Loucy (cell line): ENCODE measurements around the gene IP6K3.
A peak's percentile ranks its signal among the peaks of the same experiment; 100 is the strongest.

ENCODE experiments used
- H2AFZ ChIP-seq: fragments of 200-600 bp; sonication (generic); 2 replicates; pipeline ENCODE4 v1.6.0; 2016; ENCODE audit warnings: antibody characterized with exemption, mild to moderate bottlenecking, low read length, moderate library complexity
- H3F3A ChIP-seq: fragments of 200-600 bp; 2 replicates; pipeline ENCODE4 v1.6.0; 2016; ENCODE audit warnings: antibody characterized with exemption, low read depth, mild to moderate bottlenecking
- H3K27me3 ChIP-seq: fragments of 200-600 bp; sonication (generic); 2 replicates; pipeline ENCODE4 v1.6.1; 2014; ENCODE audit warnings: low read length, mild to moderate bottlenecking; ENCODE audit not compliant: insufficient read depth, poor library complexity, severe bottlenecking
- H3K36me3 ChIP-seq: fragments of 200-600 bp; sonication (generic); 2 replicates; pipeline ENCODE4 v1.6.1; 2016; ENCODE audit warnings: low read length; ENCODE audit not compliant: insufficient read depth
- H3K4me1 ChIP-seq: fragments of 200-600 bp; sonication (generic); 2 replicates; pipeline ENCODE4 v1.5.1; 2014; ENCODE audit warnings: low read length, mild to moderate bottlenecking; ENCODE audit not compliant: insufficient read depth, poor library complexity, severe bottlenecking
- H3K4me2 ChIP-seq: fragments of 200-600 bp; sonication (generic); 2 replicates; pipeline ENCODE4 v1.6.0; 2014; ENCODE audit warnings: antibody characterized with exemption, low read length, low read depth, mild to moderate bottlenecking; ENCODE audit not compliant: poor library complexity, severe bottlenecking
- H3K4me3 ChIP-seq: fragments of 200-600 bp; sonication (generic); 2 replicates; pipeline ENCODE4 v1.5.1; 2014; ENCODE audit warnings: low read length, mild to moderate bottlenecking, mixed read lengths; ENCODE audit not compliant: poor library complexity, severe bottlenecking
- H3K79me2 ChIP-seq: fragments of 200-600 bp; sonication (generic); 2 replicates; pipeline ENCODE4 v1.6.1; 2014; ENCODE audit warnings: low read length; ENCODE audit not compliant: insufficient read depth
- H3K9ac ChIP-seq: fragments of 200-600 bp; sonication (generic); 2 replicates; pipeline ENCODE4 v1.6.0; 2014; ENCODE audit warnings: mild to moderate bottlenecking, low read depth, low read length, moderate library complexity; ENCODE audit not compliant: poor library complexity, severe bottlenecking
- H3K9me2 ChIP-seq: fragments of 200-600 bp; sonication (generic); replicated peaks from 2 replicates; pipeline ENCODE4 v1.6.1; 2016; ENCODE audit warnings: low read depth, low read length, mixed read lengths
- H3K9me3 ChIP-seq: fragments of 200-600 bp; sonication (generic); 2 replicates; pipeline ENCODE4 v1.6.1; 2014; ENCODE audit warnings: mild to moderate bottlenecking, antibody characterized with exemption, low read length, low read depth; ENCODE audit not compliant: insufficient read depth
- H4K20me1 ChIP-seq: fragments of 200-600 bp; sonication (generic); 2 replicates; pipeline ENCODE4 v1.6.0; 2014; ENCODE audit warnings: antibody characterized with exemption, low read length, mild to moderate bottlenecking; ENCODE audit not compliant: insufficient read depth, poor library complexity, severe bottlenecking
- CTCF ChIP-seq: fragments of 200-600 bp; sonication (generic); conservative IDR thresholded peaks from 2 replicates; pipeline ENCODE4 v1.5.1; 2014; ENCODE audit warnings: mild to moderate bottlenecking, antibody characterized with exemption, low read length
- EZH2phosphoT487 ChIP-seq: fragments of 200-600 bp; IDR thresholded peaks from 2 replicates; pipeline ENCODE4 v1.6.1; 2018; ENCODE audit warnings: antibody characterized with exemption, mild to moderate bottlenecking, moderate library complexity, borderline replicate concordance

IP6K3 gene

GRCh38 chr6:33761581-33761921 is 14.8 kb upstream of the IP6K3 start:
- Histone ChIP-seq H3K9ac (peak overlapping the region; percentile 68), H3K27me3 (no peaks in the 10 kb centered on the region), H3K4me2 (peak overlapping the region; percentile 55), H3K4me1 (peaks cover 22% of the 10 kb centered on the region), H3F3A (no peaks in the 10 kb centered on the region), H3K9me3 (no peaks in the 10 kb centered on the region), H3K36me3 (no peaks in the 10 kb centered on the region), H2AFZ (0 out of 2 replicates have a peak overlapping the region, but pooled peaks have one; percentile 22), H4K20me1 (no peaks in the 10 kb centered on the region), H3K79me2 (no peaks in the 10 kb centered on the region), H3K4me3 (no peak overlapping the region), H3K9me2 (no peaks in the 10 kb centered on the region)
- TF ChIP-seq CTCF (no peak), EZH2phosphoT487 (no peak)

GRCh38 chr6:33759887-33760629 is 13.4 kb upstream of the IP6K3 start:
- H4K20me1 ChIP-seq, result no peaks in the 10 kb centered on the region
- TF ChIP-seq EZH2phosphoT487, result no peak
- no peak for TF ChIP-seq CTCF
- no peaks in the 10 kb centered on the region for H3K79me2 ChIP-seq
- no peaks in the 10 kb centered on the region for H3F3A ChIP-seq
- H3K9me2 ChIP-seq, result no peaks in the 10 kb centered on the region
- H3K9ac ChIP-seq, result no peak overlapping the region
- no peaks in the 10 kb centered on the region for H3K27me3 ChIP-seq
- no peaks in the 10 kb centered on the region for H3K36me3 ChIP-seq
- peaks cover 22% of the 10 kb centered on the region for H3K4me1 ChIP-seq
- H3K4me3 ChIP-seq, result no peak overlapping the region
- no peaks in the 10 kb centered on the region for H3K9me3 ChIP-seq
- peak overlapping the region; percentile 55 for H3K4me2 ChIP-seq
- H2AFZ ChIP-seq, result 0 out of 2 replicates have a peak overlapping the region, but pooled peaks have one; percentile 2

- no peak for TF ChIP-seq EZH2phosphoT487
- TF ChIP-seq CTCF, result no peak
- Histone ChIP-seq H3K27me3 (no peaks in the 10 kb centered on the region), H3K9me2 (no peaks in the 10 kb centered on the region)
Measured at GRCh38 chr6:33758815-33759216, 12.1 kb upstream of the IP6K3 start.

More at GRCh38 chr6:33758815-33759216, 12.1 kb upstream of the IP6K3 start:
- no peaks in the 10 kb centered on the region for H3K36me3 ChIP-seq
- H4K20me1 ChIP-seq, result no peaks in the 10 kb centered on the region
- no peak overlapping the region for H3K4me3 ChIP-seq
- H2AFZ ChIP-seq, result no peak overlapping the region
- H3K9me3 ChIP-seq, result no peaks in the 10 kb centered on the region
- H3K9ac ChIP-seq, result no peak overlapping the region
- H3F3A ChIP-seq, result no peaks in the 10 kb centered on the region
- no peak overlapping the region for H3K4me2 ChIP-seq
- H3K4me1 ChIP-seq, result peaks cover 22% of the 10 kb centered on the region
- no peaks in the 10 kb centered on the region for H3K79me2 ChIP-seq
